Left lobe of liver (tissue), 2 donors: Measurements from ENCODE around the gene TMF1. TPM values are rescaled to one million over a fixed set of nuclear protein-coding genes. Genes with fewer than 3 reads are reported as not detected.

Experiments used
- ATAC-seq: fragments of 200-7000 bp; cut with Tn5 transposase; one replicate; pipeline ENCODE4 v1.9.1; 2020; ENCODE audit warnings: mild to moderate bottlenecking, moderate library complexity
- DNase-seq: peaks from one replicate; pipeline ENCODE4 v3.0.0-alpha.2; 2020; ENCODE audit warnings: low spot score
- total RNA-seq: library from RNA; stranded (reverse); gene quantifications from one replicate; pipeline ENCODE4 v1.2.1, GENCODE V29; 2021
- donor health status: DM: no; HTN: no; CAD: no; lungs with moderate emphysema.
- donor health status: DM: no; HTN: yes; CAD: no.

Gene TMF1
- total RNA-seq, 1 donor from 2014 or later: 9.2 TPM

GRCh38 chr3:68977486-68978167 lies 74.5 kb downstream of the TMF1 start:
- DNase-seq (no peak), ATAC-seq (no peak)

GRCh38 chr3:68974711-68975110 lies 77.4 kb downstream of the TMF1 start:
- ATAC-seq: no peak
- DNase-seq: no peak

GRCh38 chr3:68973639-68974038 lies 78.5 kb downstream of the TMF1 start:
- no peak for DNase-seq
- ATAC-seq: no peak

- ATAC-seq: peak; percentile 90
- peak; percentile 52 for DNase-seq
Measured at GRCh38 chr3:68972358-68972979, 79.7 kb downstream of the TMF1 start.

Other genes with a start within 250 kb of the TMF1 start
- not detected for gene TAFA4, start 119.8 kb downstream of the TMF1 start, total RNA-seq
- 4.3 TPM for gene EOGT, start 38.6 kb downstream of the TMF1 start, total RNA-seq
- gene UBA3, start 28.0 kb upstream of the TMF1 start, total RNA-seq: 20.0 TPM
- 31.6 TPM for gene ARL6IP5, start 32.6 kb upstream of the TMF1 start, total RNA-seq
- not detected for gene LMOD3, start 70.3 kb upstream of the TMF1 start, total RNA-seq